ENCODE measurements around the gene OPCML. TPM values are rescaled to one million over a fixed set of nuclear protein-coding genes. Genes with fewer than 3 reads are reported as not detected.

OPCML gene
- total and polyA plus RNA-seq, 2 donors (not counting 1 experiment from before 2014, with no cell fraction given): not detected

DNA sequence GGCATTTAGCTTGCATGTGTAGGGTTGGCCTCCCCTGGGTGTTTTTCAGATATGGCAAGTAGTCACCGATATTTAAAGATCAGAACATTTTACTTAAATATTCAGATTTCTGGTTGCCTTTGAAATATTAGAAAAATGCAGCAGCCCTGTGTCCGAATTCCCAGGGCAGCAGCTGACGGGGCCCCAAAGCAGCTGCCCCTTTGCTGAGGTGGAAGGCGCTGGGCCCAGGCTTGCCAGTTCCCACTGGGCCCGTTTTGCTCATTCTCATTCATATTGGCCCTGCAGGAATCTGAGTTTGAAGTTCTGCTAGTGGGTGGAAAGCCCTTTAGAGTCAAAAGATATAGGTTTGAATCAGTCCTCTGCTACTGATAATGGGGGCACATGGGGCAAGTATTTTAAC is 692.1 kb downstream of the OPCML start:
- no peak for TF ChIP-seq EZH2 (IDR thresholded peaks at IDR 0.05; ENCODE audit: borderline replicate concordance, insufficient read depth, low read depth, low read length, poor library complexity, severe bottlenecking)
- TF ChIP-seq, protein P1, sequence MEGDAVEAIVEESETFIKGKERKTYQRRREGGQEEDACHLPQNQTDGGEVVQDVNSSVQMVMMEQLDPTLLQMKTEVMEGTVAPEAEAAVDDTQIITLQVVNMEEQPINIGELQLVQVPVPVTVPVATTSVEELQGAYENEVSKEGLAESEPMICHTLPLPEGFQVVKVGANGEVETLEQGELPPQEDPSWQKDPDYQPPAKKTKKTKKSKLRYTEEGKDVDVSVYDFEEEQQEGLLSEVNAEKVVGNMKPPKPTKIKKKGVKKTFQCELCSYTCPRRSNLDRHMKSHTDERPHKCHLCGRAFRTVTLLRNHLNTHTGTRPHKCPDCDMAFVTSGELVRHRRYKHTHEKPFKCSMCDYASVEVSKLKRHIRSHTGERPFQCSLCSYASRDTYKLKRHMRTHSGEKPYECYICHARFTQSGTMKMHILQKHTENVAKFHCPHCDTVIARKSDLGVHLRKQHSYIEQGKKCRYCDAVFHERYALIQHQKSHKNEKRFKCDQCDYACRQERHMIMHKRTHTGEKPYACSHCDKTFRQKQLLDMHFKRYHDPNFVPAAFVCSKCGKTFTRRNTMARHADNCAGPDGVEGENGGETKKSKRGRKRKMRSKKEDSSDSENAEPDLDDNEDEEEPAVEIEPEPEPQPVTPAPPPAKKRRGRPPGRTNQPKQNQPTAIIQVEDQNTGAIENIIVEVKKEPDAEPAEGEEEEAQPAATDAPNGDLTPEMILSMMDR (IDR thresholded peaks at IDR 0.05): no peak
- H4K20me1 ChIP-seq (ENCODE audit: control insufficient read depth, insufficient read depth, low read length, poor library complexity, severe bottlenecking): no peaks in the 10 kb centered on the region
- ChIA-PET CTCF (no interaction called here), POLR2A (no interaction called here)
- Mint-ChIP-seq H3K27me3 (no peaks in the 10 kb centered on the region), H3K27ac (no peak overlapping the region), H3K9me3 (ENCODE audit: insufficient read depth) (peaks cover 10% of the 10 kb centered on the region), H3K4me3 (no peak overlapping the region), H3K4me1 (no peaks in the 10 kb centered on the region)
- H2AFZ ChIP-seq (ENCODE audit: insufficient read depth, low read depth, low read length, poor library complexity, severe bottlenecking): no peak overlapping the region
- H3K4me1 ChIP-seq (ENCODE audit: control insufficient read depth in 2 of 2, insufficient read depth in 2 of 2, low read length in 2 of 2): no peaks in the 10 kb centered on the region
- no peaks in the 10 kb centered on the region for H3K27me3 ChIP-seq (replicated peaks in 1 of 4; ENCODE audit: control extremely low read depth in 1 of 4, control insufficient read depth in 3 of 4, insufficient read depth in 4 of 4, low read length in 3 of 4)
- no peaks in the 10 kb centered on the region for H3K79me2 ChIP-seq (ENCODE audit: control insufficient read depth, insufficient read depth, low read length)
- no peak overlapping the region for H3K9ac ChIP-seq (ENCODE audit: low read length)
- no peaks in the 10 kb centered on the region for H3K36me3 ChIP-seq (replicated peaks in 1 of 2; ENCODE audit: control extremely low read depth in 1 of 2, control insufficient read depth in 1 of 2, extremely low read depth in 1 of 2, insufficient read depth in 2 of 2, low read length in 1 of 2)
- H3K4me3 ChIP-seq (ENCODE audit: control extremely low read depth in 1 of 5, extremely low read depth in 1 of 5, insufficient read depth in 1 of 5, low read depth in 2 of 5, low read length in 4 of 5): no peak overlapping the region
- DNase-seq (no peak), ATAC-seq (ENCODE audit: low read depth) (no peak)
- 59% methylated on average over 4 of the region's 5 CpGs for WGBS (ENCODE audit: insufficient coverage)
- no peak overlapping the region for H3K27ac ChIP-seq (ENCODE audit: low read length in 2 of 2)
- no peak overlapping the region for H3K4me2 ChIP-seq (replicated peaks; ENCODE audit: low read depth, low read length, poor library complexity, severe bottlenecking)
- intact Hi-C loops (cut with micrococcal nuclease): no loop called here
- H3K9me3 ChIP-seq (ENCODE audit: control extremely low read depth in 1 of 3, control insufficient read depth in 2 of 3, insufficient read depth in 1 of 3, low read length in 2 of 3): no peaks in the 10 kb centered on the region

- no peak overlapping the region for H3K27ac ChIP-seq (ENCODE audit: low read length in 2 of 2)
- no peaks in the 10 kb centered on the region for H3K4me1 Mint-ChIP-seq
- ATAC-seq (ENCODE audit: low read depth) (no peak), DNase-seq (no peak)
- ChIA-PET POLR2A (no interaction called here), CTCF (no interaction called here)
- TF ChIP-seq EZH2 (IDR thresholded peaks at IDR 0.05; ENCODE audit: borderline replicate concordance, insufficient read depth, low read depth, low read length, poor library complexity, severe bottlenecking): no peak
- TF ChIP-seq, protein P1 (IDR thresholded peaks at IDR 0.05): no peak
- H3K4me2 ChIP-seq (replicated peaks; ENCODE audit: low read depth, low read length, poor library complexity, severe bottlenecking): no peak overlapping the region
- H3K27me3 ChIP-seq (replicated peaks in 1 of 4; ENCODE audit: control extremely low read depth in 1 of 4, control insufficient read depth in 3 of 4, insufficient read depth in 4 of 4, low read length in 3 of 4): no peaks in the 10 kb centered on the region
- H3K9ac ChIP-seq (ENCODE audit: low read length): no peak overlapping the region
- no peaks in the 10 kb centered on the region for H3K36me3 ChIP-seq (replicated peaks in 1 of 2; ENCODE audit: control extremely low read depth in 1 of 2, control insufficient read depth in 1 of 2, extremely low read depth in 1 of 2, insufficient read depth in 2 of 2, low read length in 1 of 2)
- no peak overlapping the region for H3K4me3 ChIP-seq (ENCODE audit: control extremely low read depth in 1 of 5, extremely low read depth in 1 of 5, insufficient read depth in 1 of 5, low read depth in 2 of 5, low read length in 4 of 5)
- no peak overlapping the region for H3K27ac Mint-ChIP-seq
- H2AFZ ChIP-seq (ENCODE audit: insufficient read depth, low read depth, low read length, poor library complexity, severe bottlenecking): no peak overlapping the region
- no peaks in the 10 kb centered on the region for H3K79me2 ChIP-seq (ENCODE audit: control insufficient read depth, insufficient read depth, low read length)
- WGBS (ENCODE audit: insufficient coverage): 93% methylated on average over 10 of the region's 18 CpGs
- no peaks in the 10 kb centered on the region for H3K9me3 ChIP-seq (ENCODE audit: control extremely low read depth in 1 of 3, control insufficient read depth in 2 of 3, insufficient read depth in 1 of 3, low read length in 2 of 3)
- H3K9me3 Mint-ChIP-seq (ENCODE audit: insufficient read depth): peaks cover 10% of the 10 kb centered on the region
- H4K20me1 ChIP-seq (ENCODE audit: control insufficient read depth, insufficient read depth, low read length, poor library complexity, severe bottlenecking): no peaks in the 10 kb centered on the region
- intact Hi-C loops (cut with micrococcal nuclease): no loop called here
- H3K4me1 ChIP-seq (ENCODE audit: control insufficient read depth in 2 of 2, insufficient read depth in 2 of 2, low read length in 2 of 2): no peaks in the 10 kb centered on the region
- H3K4me3 Mint-ChIP-seq: no peak overlapping the region
- H3K27me3 Mint-ChIP-seq: no peaks in the 10 kb centered on the region
These were observed 692.9 kb downstream of the OPCML start for GRCh38 chr11:132839236-132839945.
